DND-41 (cell line): ENCODE measurements around the gene FADS2.

ENCODE experiments used
- ATAC-seq: fragments of 200-7000 bp; cut with Tn5 transposase; 3 replicates; pipeline ENCODE4 v1.9.1; 2021; ENCODE audit warnings: low read depth; ENCODE audit not compliant: insufficient read depth
- DNase-seq: peaks from one replicate; pipeline ENCODE4 v3.0.0-alpha.2; 2020
- H2AFZ ChIP-seq: 2 replicates; pipeline ENCODE4 v1.6.0; 2012; ENCODE audit warnings: low read depth, low read length
- H3K27ac ChIP-seq: 2 replicates; pipeline ENCODE4 v1.5.1; 2012; ENCODE audit warnings: low read length, inconsistent platforms
- H3K27me3 ChIP-seq: fragments of 200-600 bp; sonication (generic); 2 replicates; pipeline ENCODE4 v1.6.0; 2012; ENCODE audit warnings: low read length, mild to moderate bottlenecking, inconsistent platforms; ENCODE audit not compliant: insufficient read depth, poor library complexity
- H3K36me3 ChIP-seq: 2 replicates; pipeline ENCODE4 v1.5.1; 2012; ENCODE audit warnings: low read length, inconsistent platforms; ENCODE audit not compliant: insufficient read depth
- H3K4me1 ChIP-seq: 2 replicates; pipeline ENCODE4 v1.5.1; 2012; ENCODE audit warnings: mild to moderate bottlenecking, low read length; ENCODE audit not compliant: insufficient read depth
- H3K4me2 ChIP-seq: 2 replicates; pipeline ENCODE4 v1.6.0; 2012; ENCODE audit warnings: mild to moderate bottlenecking, moderate library complexity, low read length, inconsistent platforms; ENCODE audit not compliant: insufficient read depth
- H3K4me3 ChIP-seq, 2 experiments: fragments of 200-600 bp in 1 of 2; shearing (Covaris generic) in 1 of 2; 2 replicates each; pipeline ENCODE4 v1.5.1; 2012 to 2016; ENCODE audit warnings: inconsistent platforms in 2 of 2, low read length in 2 of 2, mild to moderate bottlenecking in 2 of 2, low read depth in 1 of 2, moderate library complexity in 1 of 2
- H3K79me2 ChIP-seq: 2 replicates; pipeline ENCODE4 v1.6.0; 2012; ENCODE audit warnings: low read length, inconsistent platforms; ENCODE audit not compliant: insufficient read depth
- H3K9ac ChIP-seq: 2 replicates; pipeline ENCODE4 v1.6.0; 2012; ENCODE audit warnings: low read depth, mild to moderate bottlenecking, inconsistent platforms, low read length, moderate library complexity
- H3K9me3 ChIP-seq: 2 replicates; pipeline ENCODE4 v1.5.1; 2012; ENCODE audit warnings: low read length, moderate library complexity, mild to moderate bottlenecking, inconsistent platforms; ENCODE audit not compliant: insufficient read depth, severe bottlenecking
- H4K20me1 ChIP-seq: 2 replicates; pipeline ENCODE4 v1.6.0; 2012; ENCODE audit warnings: low read length; ENCODE audit not compliant: insufficient read depth
- CTCF ChIP-seq: IDR thresholded peaks from 2 replicates; pipeline ENCODE4 v1.5.1; 2012; ENCODE audit warnings: borderline replicate concordance, low read length, moderate library complexity, mild to moderate bottlenecking; ENCODE audit not compliant: poor library complexity, severe bottlenecking; ENCODE audit errors: extremely low read depth
- EZH2 ChIP-seq: IDR thresholded peaks from 3 replicates; pipeline ENCODE4 v1.6.1; 2012; ENCODE audit warnings: borderline replicate concordance, low read depth, mild to moderate bottlenecking, moderate library complexity, low read length, inconsistent platforms; ENCODE audit not compliant: severe bottlenecking

FADS2 gene

GRCh38 chr11:61793829-61794204, 34.3 kb upstream of the FADS2 start:
- Histone ChIP-seq H3K9ac (peak overlapping the region; percentile 94), H3K4me2 (peak overlapping the region; percentile 91), H3K36me3 (peaks cover 63% of the 10 kb centered on the region), H3K27me3 (no peaks in the 10 kb centered on the region), H2AFZ (no peak overlapping the region), H3K79me2 (peaks cover 97% of the 10 kb centered on the region), H3K9me3 (no peaks in the 10 kb centered on the region), H4K20me1 (peaks cover 39% of the 10 kb centered on the region), H3K4me1 (peaks cover 60% of the 10 kb centered on the region), H3K4me3 (peak overlapping the region; percentile 68 to 82), H3K27ac (peak overlapping the region; percentile 99)
- TF ChIP-seq CTCF: no peak
- TF ChIP-seq EZH2: no peak
- DNase-seq (no peak), ATAC-seq (no peak)

DNA sequence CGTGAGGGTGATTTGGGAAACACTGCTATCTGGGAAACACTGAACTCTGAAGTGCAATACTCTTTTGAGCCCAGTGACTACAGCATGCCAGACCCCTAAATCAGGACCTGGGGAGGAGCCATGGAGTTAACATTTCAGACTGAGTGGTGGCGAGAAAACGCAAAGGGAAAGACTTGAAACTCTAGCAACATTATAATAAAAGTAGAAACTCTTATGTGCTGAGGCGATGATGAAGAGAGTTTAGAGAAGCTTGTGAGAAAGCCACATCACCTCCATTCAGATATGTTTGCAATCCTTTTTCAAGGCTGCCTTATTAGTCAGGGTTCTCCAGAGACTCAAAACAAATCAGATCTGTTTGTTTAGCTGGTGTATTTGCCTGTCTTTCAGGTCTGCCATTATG, 33.5 kb upstream of the FADS2 start:
- H3K4me1 ChIP-seq: peaks cover 60% of the 10 kb centered on the region
- no peak for DNase-seq
- peak overlapping the region; percentile 94 for H3K9ac ChIP-seq
- H3K4me2 ChIP-seq: peak overlapping the region; percentile 91
- no peak for TF ChIP-seq CTCF
- peak overlapping the region in 1 of 2 experiments; percentile 82; a peak in 3 of 4 replicates for H3K4me3 ChIP-seq
- H3K27me3 ChIP-seq: no peaks in the 10 kb centered on the region
- peaks cover 99% of the 10 kb centered on the region for H3K79me2 ChIP-seq
- H3K36me3 ChIP-seq: peaks cover 62% of the 10 kb centered on the region
- no peak for ATAC-seq
- no peak overlapping the region for H2AFZ ChIP-seq
- H3K27ac ChIP-seq: peak overlapping the region; percentile 51
- no peaks in the 10 kb centered on the region for H3K9me3 ChIP-seq
- peaks cover 34% of the 10 kb centered on the region for H4K20me1 ChIP-seq

GRCh38 chr11:61795459-61795858, 32.6 kb upstream of the FADS2 start:
- H3K36me3 ChIP-seq: peaks cover 62% of the 10 kb centered on the region
- no peak for ATAC-seq
- peak overlapping the region; percentile 91 for H3K4me2 ChIP-seq
- H3K27me3 ChIP-seq: no peaks in the 10 kb centered on the region
- peak overlapping the region; percentile 94; the same call in 1 of the 2 replicates for H3K9ac ChIP-seq
- H3K4me3 ChIP-seq: peak overlapping the region in 1 of 2 experiments; percentile 16; a peak in 1 of 4 replicates
- TF ChIP-seq EZH2: no peak
- no peak for TF ChIP-seq CTCF
- peaks cover 100% of the 10 kb centered on the region for H3K79me2 ChIP-seq
- H4K20me1 ChIP-seq: peaks cover 36% of the 10 kb centered on the region
- no peak overlapping the region for H3K27ac ChIP-seq
- H3K4me1 ChIP-seq: peaks cover 56% of the 10 kb centered on the region
- no peak for DNase-seq
- no peaks in the 10 kb centered on the region for H3K9me3 ChIP-seq
- H2AFZ ChIP-seq: no peak overlapping the region

DNA sequence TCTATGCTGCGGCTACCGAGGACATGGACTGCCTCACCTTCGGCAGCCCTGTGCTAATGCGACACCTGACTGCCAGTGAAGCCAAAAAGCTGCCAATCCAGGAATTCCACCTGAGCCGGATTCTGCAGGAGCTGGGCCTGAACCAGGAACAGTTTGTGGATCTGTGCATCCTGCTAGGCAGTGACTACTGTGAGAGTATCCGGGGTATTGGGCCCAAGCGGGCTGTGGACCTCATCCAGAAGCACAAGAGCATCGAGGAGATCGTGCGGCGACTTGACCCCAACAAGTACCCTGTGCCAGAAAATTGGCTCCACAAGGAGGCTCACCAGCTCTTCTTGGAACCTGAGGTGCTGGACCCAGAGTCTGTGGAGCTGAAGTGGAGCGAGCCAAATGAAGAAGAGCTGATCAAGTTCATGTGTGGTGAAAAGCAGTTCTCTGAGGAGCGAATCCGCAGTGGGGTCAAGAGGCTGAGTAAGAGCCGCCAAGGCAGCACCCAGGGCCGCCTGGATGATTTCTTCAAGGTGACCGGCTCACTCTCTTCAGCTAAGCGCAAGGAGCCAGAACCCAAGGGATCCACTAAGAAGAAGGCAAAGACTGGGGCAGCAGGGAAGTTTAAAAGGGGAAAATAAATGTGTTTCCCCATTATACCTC, 32.1 kb upstream of the FADS2 start:
- peaks cover 52% of the 10 kb centered on the region for H3K4me1 ChIP-seq
- TF ChIP-seq CTCF: no peak
- H3K4me2 ChIP-seq: peak overlapping the region; percentile 91; the same call in 1 of the 2 replicates
- H3K4me3 ChIP-seq: peak overlapping the region in 1 of 2 experiments; percentile 7; a peak in 1 of 4 replicates
- ATAC-seq (no peak), DNase-seq (no peak)
- H3K9me3 ChIP-seq: no peaks in the 10 kb centered on the region
- H4K20me1 ChIP-seq: peaks cover 36% of the 10 kb centered on the region
- no peak overlapping the region for H2AFZ ChIP-seq
- peaks cover 62% of the 10 kb centered on the region for H3K36me3 ChIP-seq
- H3K9ac ChIP-seq: peak overlapping the region; percentile 94; the same call in 1 of the 2 replicates
- no peak overlapping the region for H3K27ac ChIP-seq
- H3K79me2 ChIP-seq: peaks cover 100% of the 10 kb centered on the region
- no peaks in the 10 kb centered on the region for H3K27me3 ChIP-seq
